ENCODE data around the gene AOX1.
"Not testable (repeated sequence)": the region's sequence is repeated elsewhere in the genome, so short reads cannot be mapped to it uniquely, and the experiment has no call there.

DNA sequence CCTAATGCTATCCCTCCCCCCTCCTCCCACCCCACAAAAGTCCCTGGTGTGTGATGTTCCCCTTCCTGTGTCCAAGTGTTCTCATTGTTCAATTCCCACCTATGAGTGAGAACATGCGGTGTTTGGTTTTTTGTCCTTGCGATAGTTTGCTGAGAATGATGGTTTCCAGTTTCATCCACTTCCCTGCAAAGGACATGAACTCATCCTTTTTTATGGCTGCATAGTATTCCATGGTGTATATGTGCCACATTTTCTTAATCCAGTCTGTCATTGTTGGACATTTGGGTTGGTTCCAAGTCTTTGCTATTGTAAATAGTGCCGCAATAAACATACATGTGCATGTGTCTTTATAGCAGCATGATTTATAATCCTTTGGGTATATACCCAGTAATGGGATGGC lies 129.2 kb downstream of the AOX1 start:
- TF ChIP-seq EZH2 (IDR thresholded peaks at IDR 0.05; ENCODE audit: low read depth, low read length, severe bottlenecking); POLR2AphosphoS5 (IDR thresholded peaks at IDR 0.05; ENCODE audit: low read depth, low read length); EGR1 (IDR thresholded peaks at IDR 0.05; ENCODE audit: borderline replicate concordance, low read depth, low read length); JUN (IDR thresholded peaks at IDR 0.05; ENCODE audit: low read depth, low read length): not testable (repeated sequence)
- TF ChIP-seq, protein P1, sequence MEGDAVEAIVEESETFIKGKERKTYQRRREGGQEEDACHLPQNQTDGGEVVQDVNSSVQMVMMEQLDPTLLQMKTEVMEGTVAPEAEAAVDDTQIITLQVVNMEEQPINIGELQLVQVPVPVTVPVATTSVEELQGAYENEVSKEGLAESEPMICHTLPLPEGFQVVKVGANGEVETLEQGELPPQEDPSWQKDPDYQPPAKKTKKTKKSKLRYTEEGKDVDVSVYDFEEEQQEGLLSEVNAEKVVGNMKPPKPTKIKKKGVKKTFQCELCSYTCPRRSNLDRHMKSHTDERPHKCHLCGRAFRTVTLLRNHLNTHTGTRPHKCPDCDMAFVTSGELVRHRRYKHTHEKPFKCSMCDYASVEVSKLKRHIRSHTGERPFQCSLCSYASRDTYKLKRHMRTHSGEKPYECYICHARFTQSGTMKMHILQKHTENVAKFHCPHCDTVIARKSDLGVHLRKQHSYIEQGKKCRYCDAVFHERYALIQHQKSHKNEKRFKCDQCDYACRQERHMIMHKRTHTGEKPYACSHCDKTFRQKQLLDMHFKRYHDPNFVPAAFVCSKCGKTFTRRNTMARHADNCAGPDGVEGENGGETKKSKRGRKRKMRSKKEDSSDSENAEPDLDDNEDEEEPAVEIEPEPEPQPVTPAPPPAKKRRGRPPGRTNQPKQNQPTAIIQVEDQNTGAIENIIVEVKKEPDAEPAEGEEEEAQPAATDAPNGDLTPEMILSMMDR (IDR thresholded peaks at IDR 0.05; ENCODE audit: control extremely low read depth in 1 of 3, insufficient read depth in 1 of 3, low read depth in 1 of 3, low read length in 3 of 3), result not testable (repeated sequence)
